Thyroid gland (tissue), 4 donors: ENCODE results near the gene SRF.

Source experiments
- CTCF ChIP-seq, 6 experiments: fragments of 200-600 bp in 3 of 6; fragments of 450-650 bp in 3 of 6; sonication (generic) in 3 of 6; IDR thresholded peaks; one replicate each; pipeline ENCODE4 v1.5.1; 2016 to 2019; ENCODE audit warnings: antibody characterized with exemption in 6 of 6, mild to moderate bottlenecking in 2 of 6, inconsistent platforms in 1 of 6, moderate library complexity in 1 of 6
- POLR2A ChIP-seq, 2 donors: fragments of 450-650 bp; IDR thresholded peaks; one replicate each; pipeline ENCODE4 v1.6.1; 2017; ENCODE audit warnings: antibody characterized with exemption in 2 of 2, mild to moderate bottlenecking in 2 of 2, moderate library complexity in 1 of 2

DNA sequence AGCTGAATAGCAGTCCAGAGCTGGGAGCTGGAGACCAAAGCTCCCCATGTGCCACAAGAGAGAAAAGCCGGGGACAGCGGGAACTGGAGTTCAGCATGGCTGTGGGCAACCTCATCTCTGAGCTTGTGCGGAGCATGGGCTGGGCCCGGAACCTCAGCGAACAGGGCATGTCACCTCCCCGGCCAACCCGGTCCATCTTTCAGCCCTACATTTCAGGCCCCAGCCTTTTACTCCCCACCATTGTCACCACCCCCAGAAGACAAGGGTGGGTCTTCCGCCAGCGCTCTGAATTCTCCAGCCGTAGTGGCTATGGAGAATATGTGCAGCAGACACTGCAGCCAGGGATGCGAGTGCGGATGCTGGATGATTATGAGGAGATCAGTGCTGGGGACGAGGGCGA, 14.9 kb downstream of the SRF start:
- TF ChIP-seq CTCF (IDR thresholded peaks at IDR 0.05), result no peak
- no peak for TF ChIP-seq POLR2A (IDR thresholded peaks at IDR 0.05)
